Fibroblast of skin of left biceps (primary cell): Measurements from ENCODE around the gene ANKS1B.
A peak's percentile ranks its signal among the peaks of the same experiment; 100 is the strongest.
"Not testable (repeated sequence)": the region's sequence is repeated elsewhere in the genome, so short reads cannot be mapped to it uniquely, and the experiment has no call there.

ENCODE experiments used
- DNase-seq, 2 experiments: peaks; one replicate each; pipeline ENCODE4 v3.0.0-alpha.2; 2013; ENCODE audit warnings: low read depth in 2 of 2

ANKS1B gene

DNA sequence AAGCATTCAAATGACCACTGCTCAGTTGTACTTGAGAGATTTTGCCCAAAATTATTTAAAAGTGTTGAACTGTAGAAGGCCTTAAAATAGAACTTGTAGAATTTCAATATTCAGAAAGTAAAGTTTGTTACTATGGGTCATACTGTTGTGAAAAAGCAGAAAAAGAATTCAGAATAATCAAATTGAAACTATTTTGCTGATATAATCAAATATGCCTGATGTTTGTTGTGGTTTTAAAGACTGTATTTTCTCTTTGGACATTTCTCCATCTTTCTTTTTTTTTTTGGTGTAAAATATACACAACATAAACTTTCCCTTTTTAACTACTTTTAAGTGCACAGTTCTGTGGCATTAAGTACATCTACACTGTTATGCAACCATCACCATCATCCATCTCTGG is 964.9 kb downstream of the ANKS1B start:
- no peak for DNase-seq

GRCh38 chr12:99017971-99018370 is 966.8 kb downstream of the ANKS1B start:
- no peak for DNase-seq

- no peak for DNase-seq
Observed at GRCh38 chr12:99009654-99010296, 975.0 kb downstream of the ANKS1B start.

GRCh38 chr12:99005601-99006000 is 979.1 kb downstream of the ANKS1B start:
- no peak for DNase-seq

DNA sequence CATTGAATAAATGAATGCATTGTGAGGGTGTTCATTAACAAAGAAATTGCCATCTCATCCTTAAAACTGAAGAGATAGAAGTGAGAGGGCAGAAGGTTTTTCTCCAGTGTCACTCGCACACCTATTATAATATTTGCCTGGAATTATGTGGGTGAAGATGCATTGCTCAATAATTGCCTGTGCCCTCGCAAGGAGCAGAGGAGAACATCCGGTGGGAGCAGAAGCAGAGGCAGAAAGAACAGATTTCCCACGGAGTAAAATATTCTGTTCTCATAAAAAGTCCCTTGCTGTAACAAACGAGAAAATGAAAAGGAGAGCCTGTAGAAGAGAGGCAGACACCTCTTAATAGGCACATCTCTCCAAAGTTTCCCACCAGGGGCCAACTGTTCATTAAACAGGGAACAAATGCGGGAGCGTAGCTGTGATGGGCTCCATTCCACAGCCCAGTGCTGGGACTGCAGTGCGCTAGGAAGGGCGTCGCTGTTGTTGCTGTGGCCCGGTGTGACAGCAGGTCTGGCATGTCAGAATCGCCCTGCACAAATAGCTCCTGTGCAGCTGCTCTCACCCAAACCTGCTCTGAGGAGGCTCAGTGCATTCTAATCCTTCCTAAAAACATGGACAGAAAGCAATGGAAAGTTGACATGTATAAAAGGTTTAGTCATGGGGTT is 979.8 kb downstream of the ANKS1B start:
- no peak for DNase-seq

- no peak for DNase-seq
Observed at GRCh38 chr12:99002731-99003130, 982.0 kb downstream of the ANKS1B start.

DNA sequence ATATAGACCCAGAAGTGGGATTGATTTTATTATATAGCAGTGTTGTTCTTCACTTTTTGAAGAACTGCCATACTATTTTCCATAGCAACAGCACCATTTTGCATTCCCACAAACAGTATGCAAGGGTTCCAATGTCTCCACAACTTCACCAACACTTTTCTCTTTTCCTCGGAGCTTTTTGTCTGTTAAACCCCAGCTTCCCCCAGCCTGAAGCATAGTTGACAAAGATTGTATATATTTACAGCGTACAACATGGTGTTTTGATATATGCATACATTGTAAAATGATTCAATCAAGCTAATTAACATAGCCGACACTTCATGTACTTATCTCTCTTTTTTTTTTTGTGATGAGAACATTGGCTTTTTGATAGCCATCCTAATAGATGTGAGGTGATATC is 982.6 kb downstream of the ANKS1B start:
- DNase-seq: no peak

DNA sequence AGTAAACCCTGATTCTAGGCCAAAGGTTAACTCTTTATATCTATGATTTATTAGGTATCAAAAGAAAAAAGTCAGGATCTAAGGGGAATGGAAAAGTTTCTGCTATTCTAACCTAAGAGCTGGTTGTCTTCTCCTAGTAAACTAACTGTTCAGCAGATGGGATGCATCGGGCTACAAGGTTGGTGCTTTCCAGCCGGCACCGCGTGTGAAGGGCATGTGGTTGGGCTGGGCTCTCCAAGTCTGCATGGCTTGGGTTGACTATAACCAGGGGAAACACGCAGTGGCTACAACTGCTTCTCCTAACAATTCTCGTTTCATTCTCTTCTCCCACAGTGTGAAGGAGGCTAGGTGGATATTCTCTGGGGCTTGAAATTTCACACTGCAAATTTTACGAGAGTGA is 985.2 kb downstream of the ANKS1B start:
- DNase-seq: no peak

GRCh38 chr12:98998697-98999299 is 985.9 kb downstream of the ANKS1B start:
- peak; percentile 6 to 15 for DNase-seq

DNA sequence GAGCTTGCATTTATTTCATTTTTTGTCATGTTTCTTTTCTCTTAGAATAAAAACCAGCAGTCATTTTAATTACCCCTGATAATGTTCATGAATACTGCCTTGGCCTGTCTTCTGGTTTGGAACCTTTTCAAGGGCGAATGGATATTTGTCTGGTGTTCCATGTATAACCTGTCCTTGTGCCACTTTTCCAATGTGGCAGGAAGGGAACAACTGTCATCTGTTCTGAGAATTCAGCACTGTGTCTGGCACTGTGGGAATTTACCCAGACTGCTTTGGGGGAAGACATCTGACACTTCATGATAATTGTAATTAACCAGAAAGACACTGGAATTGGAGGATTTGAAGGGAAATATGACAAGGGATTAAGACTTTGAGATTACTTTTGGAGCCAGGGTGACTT is 986.8 kb downstream of the ANKS1B start:
- DNase-seq: no peak

GRCh38 chr12:98990648-98991047 is 994.1 kb downstream of the ANKS1B start:
- DNase-seq: no peak

- no peak for DNase-seq
Observed at GRCh38 chr12:98985156-98985555, 999.6 kb downstream of the ANKS1B start.

DNA sequence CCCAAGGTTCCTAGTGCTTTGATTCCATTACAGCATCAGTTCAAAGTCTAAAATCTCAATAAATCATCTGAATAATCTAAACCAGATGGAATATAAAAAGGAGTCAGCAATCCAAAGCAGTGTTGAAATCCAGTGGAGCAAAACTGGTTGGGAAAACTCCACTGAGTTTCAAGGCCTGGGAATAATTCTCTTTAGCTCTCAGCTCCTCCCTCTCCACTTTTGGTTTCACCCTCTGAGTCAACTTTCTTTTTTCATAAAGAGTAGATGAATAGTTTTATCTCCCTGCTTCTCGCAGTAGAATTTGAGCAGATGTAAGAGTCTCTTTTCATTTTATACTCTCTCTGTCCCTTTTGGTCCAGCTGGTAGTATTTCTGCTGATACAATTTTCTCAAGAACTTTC is 1001.1 kb downstream of the ANKS1B start:
- peak; percentile 4 to 9 for DNase-seq

DNA sequence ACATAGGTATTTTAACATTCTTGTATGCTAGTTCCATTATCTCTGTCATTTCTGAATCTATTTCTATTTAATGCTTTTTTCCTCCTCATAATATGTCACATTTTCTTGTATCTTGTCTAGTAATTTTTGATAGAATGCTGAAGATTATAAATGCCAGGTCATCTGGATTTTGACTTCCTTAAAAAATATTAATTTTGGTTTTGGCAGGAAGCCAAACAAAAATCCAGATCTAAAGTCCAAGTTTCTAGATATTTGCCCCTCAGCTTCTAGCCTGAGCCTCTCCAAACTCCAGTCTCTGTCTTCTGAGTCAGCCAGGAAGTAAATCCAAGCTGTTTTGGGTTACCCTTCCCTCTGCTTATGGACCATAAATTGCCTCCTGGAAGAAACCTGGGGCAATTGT is 1004.2 kb downstream of the ANKS1B start:
- DNase-seq: no peak

GRCh38 chr12:98977186-98977585 is 1007.5 kb downstream of the ANKS1B start:
- DNase-seq: no peak

DNA sequence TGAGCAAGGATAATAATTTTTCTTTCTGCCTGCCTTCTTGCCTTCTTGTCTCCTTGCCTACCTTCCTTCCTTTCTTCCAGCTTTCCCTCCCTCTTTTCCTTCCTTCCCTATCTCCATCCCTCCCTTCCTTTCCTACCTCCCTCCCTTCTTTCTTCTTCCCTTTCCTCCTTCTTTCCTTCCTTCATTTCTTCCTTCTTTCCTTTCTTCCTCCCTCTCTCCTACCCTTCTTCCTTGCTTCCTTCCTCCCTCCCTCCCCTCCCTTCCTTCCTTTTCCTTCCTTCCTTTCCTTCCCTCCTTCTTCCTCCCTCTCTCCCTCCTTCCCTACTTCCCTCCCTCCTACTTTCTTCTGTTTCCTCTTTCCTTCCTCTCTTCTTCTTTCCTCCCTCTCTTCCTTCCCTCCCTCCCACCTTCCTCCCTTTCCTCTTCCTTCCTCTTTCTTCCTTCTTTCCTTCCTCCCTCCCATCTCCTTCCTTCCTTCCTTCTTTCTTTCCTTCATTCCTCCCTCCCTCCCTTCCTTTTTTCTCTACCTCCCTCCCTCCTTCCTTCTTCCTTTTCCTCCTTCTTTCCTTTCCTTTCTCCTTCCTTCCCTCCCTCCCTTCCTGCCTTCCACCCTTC is 1009.9 kb downstream of the ANKS1B start:
- no peak for DNase-seq

GRCh38 chr12:98973395-98973794 is 1011.3 kb downstream of the ANKS1B start:
- DNase-seq: no peak

GRCh38 chr12:98970950-98971349 is 1013.8 kb downstream of the ANKS1B start:
- DNase-seq: no peak

DNA sequence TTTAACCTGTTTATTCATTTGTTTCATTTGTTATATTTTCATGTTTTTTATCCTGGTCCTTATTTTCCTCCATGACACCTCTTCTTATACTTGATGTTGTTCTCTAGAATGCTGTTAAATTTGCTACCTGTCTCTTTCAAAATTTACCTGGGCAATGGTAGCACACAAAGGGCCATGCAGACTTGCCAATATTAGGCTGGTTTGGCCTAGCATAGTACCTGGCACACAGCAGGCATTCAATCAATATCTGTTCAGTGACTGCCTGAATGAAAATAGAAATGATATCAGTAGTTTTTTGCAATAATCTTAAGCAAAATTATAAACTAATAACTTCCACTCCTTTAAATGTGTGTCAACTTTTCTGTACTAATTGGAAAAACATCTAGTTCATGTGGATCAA is 1014.5 kb downstream of the ANKS1B start:
- no peak for DNase-seq

DNA sequence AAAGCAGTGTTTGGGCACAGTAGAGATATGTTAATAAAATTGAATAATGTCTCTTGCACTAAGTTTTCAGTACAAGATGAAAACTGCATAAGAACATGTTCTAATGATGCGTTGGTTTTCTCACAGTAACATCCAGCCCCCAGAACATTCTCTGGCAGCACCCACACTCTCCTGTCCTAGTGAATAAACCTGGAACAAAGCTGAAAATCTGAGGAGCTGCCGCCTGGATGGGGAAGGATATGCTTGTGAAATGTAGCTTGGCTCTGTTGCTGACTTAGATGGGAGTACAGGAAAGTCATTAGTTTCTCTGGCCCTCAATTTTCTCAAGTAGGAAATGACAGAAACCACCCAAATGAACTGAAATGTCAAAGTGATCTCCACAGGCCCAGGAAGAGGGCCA is 1015.8 kb downstream of the ANKS1B start:
- DNase-seq: no peak

DNA sequence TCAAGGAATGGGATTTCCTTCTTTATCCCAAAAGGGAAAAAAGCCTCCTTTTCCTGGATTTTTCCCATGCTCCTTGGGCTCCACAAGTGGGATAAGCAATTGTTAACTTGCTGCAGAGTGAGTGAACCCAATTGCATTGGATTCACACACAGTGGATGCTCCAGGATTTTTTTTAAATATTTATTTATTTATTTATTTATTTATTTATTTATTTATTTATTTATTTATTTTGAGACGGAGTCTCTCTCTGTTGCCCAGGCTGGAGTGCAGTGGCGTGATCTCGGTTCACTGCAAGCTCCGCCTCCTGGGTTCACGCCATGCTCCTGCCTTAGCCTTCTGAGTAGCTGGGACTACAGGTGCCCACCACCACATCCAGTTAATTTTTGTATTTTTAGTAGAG is 1027.6 kb downstream of the ANKS1B start:
- not testable (repeated sequence) for DNase-seq

- no peak for DNase-seq
Observed at GRCh38 chr12:98955284-98955683, 1029.5 kb downstream of the ANKS1B start.

DNA sequence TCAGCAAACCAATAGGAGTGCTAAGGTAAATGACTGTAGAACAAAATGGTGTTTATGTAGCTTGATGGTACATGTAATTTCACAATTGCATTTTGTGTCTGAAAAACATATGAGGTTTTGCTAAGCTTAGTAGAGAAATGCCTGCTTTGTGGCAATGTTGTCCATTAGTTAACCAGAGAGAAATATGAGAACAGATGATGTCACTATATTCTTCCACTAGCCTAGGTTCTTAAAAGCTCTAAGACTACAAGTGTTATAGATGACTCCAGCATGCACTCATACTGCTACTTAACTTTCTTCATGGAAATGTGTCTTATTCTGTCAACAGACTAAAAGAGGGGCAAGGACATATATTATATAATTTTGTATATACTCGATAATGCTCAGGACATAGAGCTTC is 1030.2 kb downstream of the ANKS1B start:
- DNase-seq: no peak
